DMS79 treated with DMSO at 0.1 percent for 48 hours (cell line): Measurements from ENCODE around the gene WDR76.
A peak's percentile ranks its signal among the peaks of the same experiment; 100 is the strongest.
"Not testable (repeated sequence)": the region's sequence is repeated elsewhere in the genome, so short reads cannot be mapped to it uniquely, and the experiment has no call there.

Experiments
- DNase-seq: peaks from one replicate; lab custom pipeline; 2025; lab: John Stamatoyannopoulos, UW

Gene WDR76

DNA sequence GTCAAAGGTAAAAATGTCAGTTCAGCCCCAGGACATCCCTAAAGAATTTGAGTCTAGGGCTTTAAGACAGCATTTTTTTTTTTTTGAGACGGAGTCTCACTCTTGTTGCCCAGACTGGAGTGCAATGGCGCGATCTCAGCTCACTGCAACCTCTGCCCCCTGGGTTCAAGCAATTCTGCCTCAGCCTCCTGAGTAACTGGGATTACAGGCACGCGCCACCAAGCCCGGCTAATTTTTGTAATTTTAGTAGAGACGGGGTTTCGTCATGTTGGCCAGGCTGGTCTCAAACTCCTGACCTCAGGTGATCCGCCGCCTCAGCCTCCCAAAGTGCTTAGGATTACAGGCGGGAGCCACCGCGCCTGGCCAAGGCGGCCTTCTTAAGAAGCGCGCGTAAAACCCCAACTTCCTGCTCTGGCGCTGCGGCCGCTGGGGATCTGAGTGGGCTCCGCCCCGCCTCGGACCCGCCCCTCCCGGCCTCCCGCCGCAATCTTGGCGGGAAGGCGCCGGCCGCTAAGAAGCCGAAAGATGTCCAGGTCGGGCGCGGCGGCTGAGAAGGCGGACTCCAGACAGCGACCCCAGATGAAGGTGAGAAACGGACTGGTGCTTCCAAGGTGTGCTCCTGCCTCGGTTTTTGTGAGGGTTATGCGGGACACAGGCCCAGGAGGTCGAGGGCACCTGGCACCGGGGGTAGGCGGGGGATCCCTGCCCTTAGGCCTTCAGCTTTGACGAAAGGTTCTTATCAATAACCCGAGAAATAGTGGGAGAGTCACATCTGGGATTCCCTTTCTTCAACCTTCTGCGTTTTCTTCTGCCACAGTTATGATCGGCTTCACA is at the start of gene WDR76:
TSS of gene WDR76 (plus strand) at position 495 of the 834 bp plus-strand sequence. CDS start at position 526, 31 bp downstream.
- DNase-seq, result peak; percentile 64

DNA sequence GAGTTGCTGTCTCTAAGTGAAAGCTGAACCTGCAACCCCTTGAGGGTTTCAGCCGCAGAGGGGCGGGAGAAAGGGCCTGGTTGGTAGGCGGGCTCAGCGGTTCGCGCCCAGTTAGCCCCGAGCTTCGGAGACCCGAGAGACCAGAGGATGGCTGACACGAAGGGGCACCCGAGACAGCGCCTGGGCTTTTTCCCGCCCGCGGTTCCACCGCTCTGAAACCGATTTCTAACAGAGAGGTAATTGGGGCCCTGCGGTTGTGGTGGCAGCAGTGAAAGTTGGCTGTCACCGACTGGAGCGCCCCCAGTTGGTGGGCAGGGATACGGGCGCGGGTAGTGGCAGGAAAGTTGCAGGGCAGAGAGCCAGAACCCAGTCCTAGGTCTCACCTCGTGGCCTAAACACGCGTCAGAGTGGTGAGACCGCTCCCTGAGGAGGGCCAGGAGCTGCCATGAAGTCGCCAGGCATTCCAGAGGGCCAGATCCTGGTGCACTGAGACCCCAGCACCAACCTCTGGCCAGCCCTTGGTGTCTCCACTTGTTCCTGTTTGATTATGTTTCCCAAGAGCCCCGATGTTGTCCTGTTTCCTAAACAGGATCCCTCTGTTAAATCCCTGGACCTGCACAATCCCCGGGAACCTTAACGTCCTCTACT is 49.4 kb upstream of the WDR76 start:
- peak; percentile 65 for DNase-seq

DNA sequence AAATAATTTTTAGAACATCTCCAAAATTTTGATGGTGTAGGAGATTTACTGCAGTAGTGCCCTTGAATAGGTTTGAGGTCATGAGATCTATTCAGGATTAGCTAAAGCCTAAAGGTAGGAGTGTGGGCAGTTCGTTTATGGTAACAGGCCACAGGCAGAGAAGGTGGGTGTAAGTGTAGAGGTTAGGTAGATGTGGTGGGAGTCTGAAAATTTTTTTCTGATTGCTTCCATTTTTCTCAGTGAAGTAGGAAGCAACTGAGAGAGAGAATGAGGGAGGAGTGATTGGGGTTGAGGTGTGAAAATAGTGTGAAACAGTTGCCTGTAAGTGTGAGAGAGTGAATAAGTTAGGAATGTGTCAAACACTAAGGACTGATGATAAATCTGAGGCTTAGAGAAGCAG is 47.8 kb upstream of the WDR76 start:
- no peak for DNase-seq

DNA sequence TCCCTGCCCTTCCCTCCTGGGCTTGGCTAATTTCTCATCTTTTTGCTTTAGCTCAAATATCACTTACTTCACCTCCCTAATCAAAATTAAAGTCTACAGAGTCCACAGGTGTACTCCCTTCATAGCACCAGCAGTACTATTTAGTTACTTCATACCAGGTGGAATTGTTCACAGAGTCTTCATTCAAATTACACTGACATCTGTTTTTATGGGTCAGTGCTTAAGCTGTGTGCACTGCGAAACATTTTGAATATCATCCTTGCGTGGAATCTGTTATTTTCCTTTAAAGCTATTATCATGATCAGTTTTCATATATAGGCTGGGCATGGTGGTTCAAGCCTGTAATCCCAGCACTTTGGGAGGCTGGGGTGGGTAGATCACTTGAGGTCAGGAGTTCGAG is 37.4 kb upstream of the WDR76 start:
- DNase-seq, result no peak

DNA sequence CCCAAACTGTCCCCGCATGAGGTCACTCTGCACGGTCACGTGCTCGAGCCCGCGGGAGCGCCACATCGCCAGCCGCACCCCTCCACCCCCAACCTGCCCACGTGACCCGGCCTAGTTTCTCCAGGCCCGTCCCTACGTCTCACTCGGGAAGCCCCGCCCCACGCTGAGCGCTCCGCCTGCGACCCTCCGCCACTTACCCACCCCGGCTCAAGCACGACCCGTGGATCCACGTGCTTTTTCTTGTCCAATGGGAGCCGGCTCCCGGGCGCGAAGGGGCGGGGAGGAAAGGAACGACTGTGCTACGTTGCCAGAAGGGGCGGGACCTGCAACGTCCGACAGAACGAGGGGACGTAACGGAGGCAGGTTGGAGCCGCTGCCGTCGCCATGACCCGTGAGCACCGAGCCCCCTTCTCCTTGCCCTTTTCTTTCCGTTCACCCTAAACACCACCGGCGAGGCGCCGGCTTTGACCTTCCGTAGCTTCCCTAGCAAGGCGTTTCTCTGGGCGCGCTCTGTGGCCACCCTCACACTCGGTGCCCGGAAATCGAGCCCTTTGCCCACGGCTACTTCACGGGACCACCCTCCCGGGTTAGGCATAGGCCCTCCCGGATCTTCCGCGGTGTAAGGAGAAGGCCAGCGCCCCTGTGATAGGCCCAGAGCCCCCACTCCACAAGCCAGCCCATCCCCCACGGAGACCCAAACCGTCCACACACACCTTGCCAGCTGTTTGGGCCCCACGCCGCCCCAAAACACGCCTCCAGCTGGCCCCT is 34.6 kb upstream of the WDR76 start, which contains the start of gene SERF2:
TSS of gene SERF2 (plus strand) at position 328 of the 768 bp plus-strand sequence. CDS start at position 385, 57 bp downstream.
- peak; percentile 86 for DNase-seq

DNA sequence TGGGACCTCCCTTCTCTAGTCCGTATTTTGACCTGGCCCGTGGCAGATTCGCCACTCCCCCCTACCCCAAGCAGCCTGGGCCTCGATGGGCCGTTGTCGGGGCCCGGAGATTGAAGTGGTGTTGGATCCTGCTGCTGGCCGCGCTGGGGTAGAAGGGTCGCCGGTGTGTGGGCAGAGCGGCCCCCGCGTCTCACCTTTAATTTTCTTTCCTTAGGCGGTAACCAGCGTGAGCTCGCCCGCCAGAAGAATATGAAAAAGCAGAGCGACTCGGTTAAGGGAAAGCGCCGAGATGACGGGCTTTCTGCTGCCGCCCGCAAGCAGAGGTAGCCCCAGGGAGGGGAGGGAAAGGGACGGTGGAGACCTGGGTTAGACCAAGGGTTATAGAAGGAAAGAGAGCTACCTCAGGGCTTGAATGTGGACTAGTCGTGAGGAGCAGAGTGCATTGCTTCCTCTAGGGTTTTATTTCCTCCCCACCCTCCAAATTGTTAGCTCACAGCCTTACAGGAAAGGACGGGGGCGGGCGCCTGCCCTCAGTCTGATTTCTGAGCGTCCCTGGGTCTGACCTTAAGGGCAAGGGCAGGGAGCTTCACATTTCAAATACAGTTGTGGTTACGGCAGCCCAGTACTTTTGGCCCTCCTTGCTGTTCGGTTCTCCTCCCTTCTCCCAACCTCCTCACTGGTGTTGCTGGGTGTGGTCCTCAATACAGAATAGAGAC is 33.9 kb upstream of the WDR76 start:
- no peak for DNase-seq

DNA sequence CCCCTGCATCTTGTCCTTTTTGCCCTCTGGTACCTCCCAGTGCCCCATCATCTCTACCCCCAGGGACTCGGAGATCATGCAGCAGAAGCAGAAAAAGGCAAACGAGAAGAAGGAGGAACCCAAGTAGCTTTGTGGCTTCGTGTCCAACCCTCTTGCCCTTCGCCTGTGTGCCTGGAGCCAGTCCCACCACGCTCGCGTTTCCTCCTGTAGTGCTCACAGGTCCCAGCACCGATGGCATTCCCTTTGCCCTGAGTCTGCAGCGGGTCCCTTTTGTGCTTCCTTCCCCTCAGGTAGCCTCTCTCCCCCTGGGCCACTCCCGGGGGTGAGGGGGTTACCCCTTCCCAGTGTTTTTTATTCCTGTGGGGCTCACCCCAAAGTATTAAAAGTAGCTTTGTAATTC is 33.2 kb upstream of the WDR76 start:
- no peak for DNase-seq

DNA sequence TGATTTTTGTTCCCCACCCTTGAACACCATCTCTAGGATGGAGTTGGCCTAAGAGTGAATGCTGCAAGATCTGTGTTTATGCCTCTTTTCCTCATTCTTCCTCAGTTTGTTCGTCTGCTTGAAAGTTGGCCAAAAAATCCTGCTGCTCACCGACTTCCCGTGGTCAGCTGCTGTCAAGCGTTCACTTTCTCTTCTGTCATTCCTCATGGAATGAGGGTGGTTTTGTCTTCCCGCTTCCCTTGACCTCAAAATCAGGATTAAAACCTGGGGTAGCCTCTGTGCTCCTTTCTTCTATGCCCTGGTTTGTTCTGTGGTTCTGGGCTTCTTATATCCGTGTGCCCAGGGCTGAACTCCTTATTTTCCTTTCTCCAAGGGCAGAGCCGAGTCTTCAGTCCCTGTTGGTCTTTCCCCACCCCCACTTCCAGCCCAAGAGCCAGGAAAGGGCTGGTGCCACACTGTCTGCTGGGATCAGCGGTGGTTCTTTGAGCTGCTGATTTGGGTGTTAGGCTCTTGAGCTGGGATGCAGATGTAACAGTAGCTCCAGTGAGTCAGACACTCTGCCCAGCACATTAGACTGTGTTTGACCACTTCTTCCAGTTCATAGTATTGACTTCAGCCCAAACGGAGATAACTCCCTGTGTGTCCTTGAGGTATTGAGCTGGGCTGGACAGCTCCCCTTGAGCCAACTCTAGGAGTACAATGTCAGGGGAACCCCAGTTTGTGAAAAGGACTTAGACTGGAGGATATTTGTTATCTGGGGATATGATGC is 32.3 kb upstream of the WDR76 start:
- DNase-seq, result no peak

DNA sequence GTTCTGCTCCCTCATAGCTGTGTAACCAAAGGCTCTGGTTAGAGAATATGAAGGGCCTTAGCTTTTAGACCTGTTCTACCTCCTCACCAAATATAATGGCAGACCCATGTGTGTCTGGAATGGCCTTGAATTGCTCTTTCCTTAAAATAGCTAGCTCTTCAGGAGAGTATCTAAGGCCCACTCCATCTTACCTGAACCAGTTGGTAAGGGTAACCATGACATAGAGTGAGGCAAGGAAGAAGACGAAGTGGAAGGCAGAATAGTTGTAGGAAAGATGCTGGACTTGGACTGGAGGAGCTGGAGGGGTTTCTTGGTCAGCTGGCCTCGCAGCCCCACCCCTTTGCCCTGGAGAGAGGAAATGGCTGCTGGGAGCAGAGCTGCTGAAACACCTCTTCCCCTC is 31.6 kb upstream of the WDR76 start:
- DNase-seq, result no peak

DNA sequence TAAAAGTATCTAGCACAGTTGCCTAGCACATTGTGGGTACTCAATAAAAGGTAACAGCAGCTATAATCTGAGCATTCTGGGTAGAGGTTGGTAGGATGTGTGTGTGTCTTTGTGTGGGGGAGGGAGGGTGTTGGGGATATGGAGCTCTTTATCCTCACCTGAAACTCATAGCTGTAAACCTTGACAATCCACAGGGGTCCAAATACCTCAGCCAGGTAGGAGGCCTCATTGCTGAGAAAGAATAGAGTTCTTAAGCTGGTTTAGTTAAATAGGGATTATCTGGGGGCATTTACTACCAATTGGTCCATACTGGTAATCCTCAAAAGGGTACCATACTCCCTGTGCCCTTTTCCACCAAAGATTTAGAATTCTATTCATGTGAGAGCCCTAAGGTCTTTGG is 30.8 kb upstream of the WDR76 start:
- no peak for DNase-seq

DNA sequence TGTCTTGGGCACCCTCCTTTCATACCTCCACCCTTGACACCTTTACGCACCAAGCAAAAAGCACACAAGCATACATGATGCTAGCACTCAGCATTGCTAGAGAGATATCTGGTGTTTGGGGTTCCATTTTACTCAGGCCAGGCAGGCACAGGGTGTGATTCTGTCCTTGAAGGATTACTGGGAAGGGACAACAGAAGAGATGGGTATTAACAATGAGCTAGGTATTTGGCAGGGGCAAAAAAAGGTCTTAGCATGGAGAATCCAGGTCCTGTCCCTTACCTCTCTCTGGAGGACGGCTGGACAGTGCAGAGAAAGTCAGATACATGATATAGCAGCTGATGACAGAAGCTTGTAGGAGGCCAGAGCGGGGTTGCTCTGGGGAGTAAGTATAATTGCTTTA is 30.2 kb upstream of the WDR76 start:
- DNase-seq, result no peak

DNA sequence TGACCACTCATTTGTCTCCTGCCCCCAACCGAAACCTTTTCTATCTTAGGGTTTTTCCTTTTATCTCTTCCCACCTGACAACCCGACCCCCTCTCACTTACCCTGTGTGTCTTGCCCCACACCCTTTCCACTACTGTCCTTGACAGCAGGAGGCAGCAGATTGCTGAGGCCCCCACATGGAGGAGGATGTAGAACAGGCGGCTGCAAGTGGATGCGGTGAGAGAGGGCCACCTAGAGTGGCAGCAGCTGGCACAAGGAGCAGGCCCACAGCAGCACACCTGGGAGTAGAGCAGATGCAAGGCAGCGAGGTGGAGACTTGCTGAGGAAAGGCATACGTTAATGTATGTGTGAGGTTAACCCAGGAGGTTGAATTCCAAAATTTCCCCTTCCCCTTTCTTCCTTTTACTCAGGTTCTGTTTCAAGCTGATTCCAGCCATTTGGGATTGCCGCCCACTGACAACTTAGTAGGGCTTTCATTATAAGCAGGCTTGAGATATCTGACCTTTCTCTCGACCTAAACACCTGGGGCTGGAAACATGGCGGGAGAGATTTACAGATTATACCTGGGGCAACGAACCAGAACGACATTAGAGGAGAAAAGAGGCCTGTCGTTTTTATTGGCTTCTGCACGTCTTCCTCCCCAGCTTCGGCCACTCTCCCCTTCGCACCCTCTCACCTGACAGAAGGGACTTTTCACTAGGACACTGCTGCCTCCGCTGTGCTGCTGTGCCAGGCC is 27.4 kb upstream of the WDR76 start:
- no peak for DNase-seq

DNA sequence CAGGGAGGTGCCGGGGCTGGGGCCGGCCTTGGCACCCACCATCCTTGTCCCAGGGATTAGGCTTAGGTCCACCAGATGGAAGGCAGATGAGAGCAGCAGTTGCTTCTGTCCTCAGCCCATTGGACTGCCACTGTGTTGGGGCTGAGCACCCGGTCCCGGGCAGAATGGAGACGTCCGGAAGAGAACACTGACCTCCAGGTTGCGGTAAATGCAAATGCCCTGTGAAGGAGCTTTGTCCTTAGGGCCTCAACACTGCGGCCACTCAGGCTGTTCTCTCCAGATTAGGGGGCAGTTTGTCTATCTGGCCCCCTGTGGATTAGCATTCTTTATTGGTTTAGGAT is 26.9 kb upstream of the WDR76 start, which contains the start of gene SERINC4:
TSS of gene SERINC4 (minus strand) at position 276 of the 341 bp plus-strand sequence. CDS start at position 42, 234 bp downstream.
- DNase-seq, result no peak

DNA sequence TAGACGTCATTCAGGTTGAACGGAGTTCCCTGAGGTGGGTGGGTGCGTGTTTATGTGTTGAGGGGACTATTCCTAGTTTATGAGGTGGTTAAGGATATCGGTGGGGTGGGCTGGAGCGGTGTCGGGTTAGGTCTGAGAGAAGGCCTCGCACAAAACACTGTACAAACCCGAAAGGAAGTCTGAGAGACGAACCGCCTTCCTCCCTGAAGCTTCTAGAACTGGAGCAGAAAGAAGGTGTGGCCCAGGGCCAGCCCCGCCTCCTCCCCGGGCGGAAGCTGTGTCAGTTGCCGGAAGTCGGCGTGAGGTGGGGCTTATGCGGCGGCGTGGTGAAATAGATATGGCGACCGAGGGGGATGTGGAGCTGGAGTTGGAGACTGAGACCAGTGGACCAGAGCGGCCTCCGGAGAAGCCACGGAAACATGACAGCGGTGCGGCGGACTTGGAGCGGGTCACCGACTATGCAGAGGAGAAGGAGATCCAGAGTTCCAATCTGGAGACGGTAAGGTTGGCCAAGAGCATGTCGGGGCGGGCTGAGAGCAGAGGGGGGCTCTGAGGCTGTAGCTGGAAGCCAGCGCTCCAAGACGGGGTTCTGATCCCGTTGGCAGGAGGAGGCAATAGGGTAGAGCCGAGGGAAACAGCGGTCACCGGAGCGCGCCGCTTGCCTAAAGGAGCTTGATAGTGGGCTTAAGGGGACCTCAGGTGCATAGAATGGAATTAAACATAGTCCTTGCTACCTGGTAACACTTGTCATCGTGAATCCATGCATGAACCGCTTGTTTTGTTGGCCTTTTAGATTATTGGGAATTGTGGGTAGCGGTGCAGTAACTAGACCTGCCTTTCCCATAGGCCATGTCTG is 26.3 kb upstream of the WDR76 start, which contains the start of gene HYPK:
TSS of gene HYPK (plus strand) at position 314 of the 856 bp plus-strand sequence. CDS start at position 338, 24 bp downstream.
- DNase-seq, result peak; percentile 67

DNA sequence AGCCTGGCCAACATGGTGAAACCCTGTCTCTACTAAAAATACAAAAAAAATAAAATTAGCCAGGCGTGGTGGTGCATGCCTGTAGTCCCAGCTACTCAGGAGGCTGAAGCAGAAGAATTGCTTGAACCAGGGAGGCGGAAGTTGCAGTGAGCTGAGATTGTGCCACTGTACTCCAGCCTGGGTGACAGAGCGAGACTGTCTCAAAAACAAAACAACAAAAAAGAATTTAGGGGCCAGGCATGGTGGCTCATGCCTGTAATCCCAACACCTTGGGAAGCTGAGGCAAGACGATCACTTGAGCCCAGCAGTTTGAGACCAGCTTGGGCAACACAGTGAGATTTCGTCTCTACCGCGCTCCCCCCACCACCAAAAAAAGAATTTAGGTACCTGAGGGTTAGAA is 24.1 kb upstream of the WDR76 start:
- not testable (repeated sequence) for DNase-seq

DNA sequence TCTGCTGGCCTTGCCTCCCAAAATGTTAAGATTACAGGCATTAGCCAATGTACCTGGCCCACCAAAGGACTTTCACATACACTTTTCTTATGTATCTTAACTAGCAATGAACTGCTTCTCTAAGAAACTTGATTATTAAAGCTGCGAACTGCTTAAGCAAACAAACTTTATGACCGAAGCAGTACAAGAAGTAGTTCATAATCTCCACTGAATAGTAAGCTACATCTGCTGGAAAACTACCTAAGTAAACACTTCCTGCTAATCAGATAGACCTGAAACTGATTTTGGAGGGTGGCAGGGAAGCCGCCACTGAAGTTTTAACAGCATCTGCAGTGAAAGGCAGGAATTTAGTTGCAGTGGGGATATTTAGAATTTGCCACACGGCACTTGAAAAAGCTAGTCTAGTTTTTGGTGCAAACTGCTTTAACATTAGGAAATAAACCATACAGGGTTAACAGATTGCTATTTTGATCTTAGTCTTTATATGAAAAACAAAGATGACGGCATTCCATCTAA is 18.3 kb upstream of the WDR76 start:
- DNase-seq, result no peak

DNA sequence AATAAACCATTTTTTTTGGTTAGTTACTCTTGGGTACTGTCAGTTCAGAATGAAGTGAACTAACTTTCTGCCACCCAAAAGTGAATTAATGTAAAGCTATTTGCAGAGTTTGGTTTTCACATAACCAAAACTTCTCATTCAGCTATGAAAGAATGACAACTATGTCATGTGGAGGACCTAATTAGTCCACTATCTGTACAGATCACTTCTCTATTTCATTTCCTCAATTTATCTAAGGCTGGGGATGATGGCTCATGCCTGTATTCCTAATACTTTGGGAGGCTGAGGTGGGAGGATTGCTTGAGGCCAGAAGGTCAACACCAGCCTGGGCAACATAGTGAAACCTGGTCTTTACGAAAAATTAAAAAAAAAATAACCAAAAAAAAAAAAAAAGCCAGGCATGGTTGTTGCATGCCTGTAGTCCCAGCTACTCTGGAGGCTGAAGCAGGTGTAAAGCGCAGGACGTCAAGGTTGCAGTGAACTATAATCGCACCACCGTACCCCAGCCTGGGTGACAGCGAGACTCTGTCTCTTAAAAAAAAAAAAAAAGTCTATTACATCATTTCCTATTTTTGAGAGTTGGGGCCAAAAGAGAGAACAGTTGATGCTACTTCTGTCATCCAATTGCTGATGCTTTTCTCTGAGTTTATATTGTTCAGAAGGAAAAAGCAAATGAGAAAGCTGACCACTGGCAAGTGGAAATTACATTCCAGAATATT is 17.7 kb upstream of the WDR76 start:
- no peak for DNase-seq

DNA sequence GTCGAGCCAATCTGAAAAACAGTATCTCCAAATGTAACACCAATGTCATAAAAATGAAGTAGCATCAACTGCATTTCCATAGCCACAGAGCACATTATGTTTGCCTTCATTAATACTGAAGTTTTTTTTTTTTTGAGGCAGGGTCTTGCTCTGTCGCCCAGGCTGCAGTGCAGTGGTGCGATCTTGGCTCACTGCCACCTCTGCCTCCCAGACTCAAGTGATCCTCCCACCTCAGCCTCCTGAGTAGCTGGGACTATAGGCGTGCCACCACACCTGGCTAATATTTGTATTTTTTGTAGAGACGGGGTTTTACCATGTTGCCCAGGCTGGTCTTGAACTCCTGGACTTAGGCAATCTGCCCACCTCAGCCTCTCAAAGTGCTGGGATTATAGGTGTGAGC is 11.7 kb upstream of the WDR76 start:
- not testable (repeated sequence) for DNase-seq
